ENCODE measurements around the gene TRMT2B. TPM values are rescaled to one million over a fixed set of nuclear protein-coding genes. Genes with fewer than 3 reads are reported as not detected.

TRMT2B gene
- polyA plus RNA-seq, 1 donor from 2014 or later = 6.8 TPM

Other genes with a start within 250 kb of the TRMT2B start
- 19.2 and 21.6 TPM in 2 replicates for gene CSTF2, start 231.7 kb downstream of the TRMT2B start, polyA plus RNA-seq
- gene NOX1, start 177.8 kb downstream of the TRMT2B start, polyA plus RNA-seq = not detected in 2 replicates
- gene XKRX, start 123.2 kb downstream of the TRMT2B start, polyA plus RNA-seq = not detected in 2 replicates
- gene ARL13A, start 82.4 kb downstream of the TRMT2B start, polyA plus RNA-seq = not detected in 2 replicates
- gene TMEM35A, start 26.8 kb upstream of the TRMT2B start, polyA plus RNA-seq = 244 and 252 TPM in 2 replicates
- gene CENPI, start 46.1 kb upstream of the TRMT2B start, polyA plus RNA-seq = 1.7 and 1.8 TPM in 2 replicates
- gene DRP2, start 167.7 kb upstream of the TRMT2B start, polyA plus RNA-seq = 10.0 TPM in 2 replicates
- 0.59 and 1.1 TPM in 2 replicates for gene TAF7L, start 239.2 kb upstream of the TRMT2B start, polyA plus RNA-seq

All from neural cell (in vitro differentiated cells).